ENCODE data around the gene MPRIP.
A peak's percentile ranks its signal among the peaks of the same experiment; 100 is the strongest.
"Not testable (repeated sequence)": the region's sequence is repeated elsewhere in the genome, so short reads cannot be mapped to it uniquely, and the experiment has no call there.

Gene MPRIP

DNA sequence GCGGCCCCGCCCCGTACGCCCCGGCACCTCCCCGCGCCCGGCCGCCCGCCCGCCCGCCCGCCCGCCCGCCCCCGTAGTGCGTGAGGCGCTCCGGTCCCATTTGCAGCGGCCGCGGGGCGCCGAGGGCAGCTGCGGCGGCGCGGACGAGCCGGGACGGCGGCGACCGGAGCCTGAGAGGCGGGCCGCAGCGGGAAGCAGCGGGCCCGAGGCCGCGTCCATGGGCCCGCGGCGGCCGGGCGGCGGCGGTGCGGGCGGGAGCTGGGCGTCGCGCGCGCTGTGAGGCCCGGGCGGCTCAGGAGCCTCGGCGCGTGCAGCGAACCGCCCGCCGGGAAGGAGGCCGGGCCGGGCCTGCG is at the start of gene MPRIP:
Gene MPRIP (plus strand): TSS at position 74 of the 353 bp plus-strand sequence. CDS start 392 bp downstream, outside the sequence.
- DNase-seq, result no peak

DNA sequence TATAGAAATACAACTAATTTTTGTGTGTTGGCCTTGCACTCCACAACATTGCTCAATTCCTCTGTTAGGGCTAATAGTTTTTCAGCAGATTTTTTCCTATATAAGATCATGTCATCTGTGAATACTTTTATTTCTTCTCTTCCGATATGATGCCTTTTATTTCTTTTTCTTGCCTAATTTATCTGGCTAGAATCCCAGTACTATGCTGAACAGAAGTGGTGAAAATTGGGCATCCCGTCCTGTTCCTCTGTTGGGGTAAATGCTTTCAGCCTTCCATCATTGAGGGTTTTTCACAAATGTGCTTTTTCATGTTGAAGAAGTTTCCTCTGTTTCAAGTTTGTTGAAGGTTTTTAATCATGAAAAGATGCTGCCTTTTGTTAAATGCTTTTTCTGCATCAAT is 47.6 kb upstream of the MPRIP start:
- DNase-seq, result no peak

DNA sequence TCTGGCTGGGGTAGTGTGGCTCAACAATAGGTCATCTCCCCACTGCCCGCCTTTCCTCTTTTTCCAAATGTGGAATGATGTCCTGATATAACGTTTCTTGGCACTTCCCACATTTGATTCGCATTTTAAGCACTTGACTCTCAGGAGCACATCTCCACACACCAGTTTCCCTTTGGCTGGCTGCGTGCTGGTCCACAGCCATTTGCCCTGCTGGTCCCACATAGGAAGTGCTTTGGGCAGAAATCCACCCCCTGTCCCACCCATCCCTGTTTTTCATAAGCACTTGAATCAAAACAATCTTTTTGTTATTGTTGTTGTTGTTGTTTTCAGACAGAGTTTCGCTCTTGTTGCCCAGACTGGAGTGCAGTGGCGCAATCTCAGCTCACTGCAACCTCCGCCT is 46.3 kb upstream of the MPRIP start:
- no peak for DNase-seq

DNA sequence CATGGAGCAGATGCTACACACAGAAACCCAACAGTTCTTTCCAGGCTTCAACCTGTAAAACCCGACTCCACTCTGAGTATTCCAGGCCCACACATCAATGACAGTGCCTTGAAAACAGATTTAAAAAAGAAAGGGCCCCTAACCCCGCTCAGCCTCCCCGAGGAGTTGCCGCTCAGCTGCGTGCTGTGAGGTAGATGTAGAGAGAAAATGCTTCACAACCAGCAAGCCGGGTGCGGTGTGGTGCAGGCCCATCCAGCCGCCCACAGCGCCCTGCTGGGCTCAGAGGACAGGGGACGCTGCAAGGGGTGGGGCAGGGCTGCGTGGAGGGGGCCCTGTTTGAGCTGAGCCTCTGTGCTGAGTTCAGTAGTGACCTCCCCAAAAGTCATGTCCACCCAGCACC is 45.5 kb upstream of the MPRIP start:
- DNase-seq, result not testable (repeated sequence)

- DNase-seq, result no peak
Measured at GRCh38 chr17:16997514-16998429, 44.5 kb upstream of the MPRIP start.

- DNase-seq, result no peak
Measured at GRCh38 chr17:16999931-17000625, 42.2 kb upstream of the MPRIP start.

DNA sequence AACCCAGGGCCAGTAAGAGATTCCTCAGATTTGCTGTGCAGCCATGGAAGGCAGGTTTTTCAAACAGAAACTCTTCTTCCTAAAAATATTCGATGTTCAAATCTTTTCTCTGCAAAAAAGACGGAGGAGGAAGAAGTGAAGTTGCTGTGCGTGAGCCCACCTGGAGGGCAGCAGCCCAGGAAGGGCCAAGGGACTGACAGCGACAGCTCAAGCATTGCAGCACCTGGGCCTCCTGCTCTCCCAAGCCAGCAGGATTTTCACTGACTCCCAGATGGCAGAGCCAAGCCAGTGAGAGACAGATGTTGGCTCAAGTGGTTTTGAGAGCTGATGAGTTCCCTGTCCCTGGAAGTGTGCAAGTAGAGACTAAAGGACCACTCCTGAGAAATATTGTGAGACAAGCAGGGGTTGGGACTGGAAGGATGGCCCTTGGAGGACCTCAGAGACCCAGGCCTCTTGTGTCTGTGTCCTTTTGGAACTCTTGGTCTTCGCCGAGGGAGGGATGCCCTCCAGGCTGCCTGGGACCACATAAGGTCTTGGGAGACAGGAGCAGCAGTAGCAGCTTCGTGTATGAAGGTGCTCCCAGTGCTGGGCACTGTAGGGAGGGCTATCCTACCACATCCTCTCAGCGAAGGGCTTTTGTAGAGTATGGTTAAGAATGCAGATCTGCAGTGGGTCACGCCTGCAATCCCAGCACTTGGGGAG is 41.0 kb upstream of the MPRIP start:
- DNase-seq, result peak; percentile 18

DNA sequence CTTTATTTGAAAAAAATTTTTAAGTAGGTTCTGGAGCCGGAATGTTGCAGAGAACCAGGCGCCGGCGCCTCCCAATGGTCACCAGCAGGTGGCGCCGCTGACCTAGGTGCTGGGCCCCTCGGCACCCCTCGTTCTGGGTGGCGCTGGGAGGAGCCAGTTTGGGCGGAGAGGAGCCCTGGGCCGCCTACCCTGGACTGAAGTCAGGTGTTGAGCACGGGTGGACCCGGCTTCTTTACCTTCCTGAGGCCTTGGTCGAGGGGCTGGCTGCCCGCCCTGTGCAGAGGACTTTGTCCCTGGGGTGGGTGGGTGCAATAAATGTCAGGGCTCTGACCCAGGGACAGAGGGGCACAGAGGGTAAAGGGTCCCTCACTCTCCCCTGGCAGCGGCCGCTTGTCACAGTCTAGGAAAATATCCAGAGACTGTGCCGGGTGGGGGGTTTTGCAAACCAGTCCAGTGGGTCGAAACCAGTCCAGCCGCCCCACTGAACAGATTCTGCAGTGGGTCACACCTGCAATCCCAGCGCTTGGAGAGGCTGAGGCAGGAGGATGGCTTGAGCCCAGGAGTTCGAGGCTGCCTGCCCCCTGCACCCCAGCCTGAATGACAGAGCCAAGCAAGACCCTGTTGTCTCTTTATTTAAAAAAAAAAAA is 40.3 kb upstream of the MPRIP start:
- DNase-seq, result peak; percentile 85

- peak; percentile 21 for DNase-seq
Measured at GRCh38 chr17:17002731-17003715, 39.2 kb upstream of the MPRIP start.

DNA sequence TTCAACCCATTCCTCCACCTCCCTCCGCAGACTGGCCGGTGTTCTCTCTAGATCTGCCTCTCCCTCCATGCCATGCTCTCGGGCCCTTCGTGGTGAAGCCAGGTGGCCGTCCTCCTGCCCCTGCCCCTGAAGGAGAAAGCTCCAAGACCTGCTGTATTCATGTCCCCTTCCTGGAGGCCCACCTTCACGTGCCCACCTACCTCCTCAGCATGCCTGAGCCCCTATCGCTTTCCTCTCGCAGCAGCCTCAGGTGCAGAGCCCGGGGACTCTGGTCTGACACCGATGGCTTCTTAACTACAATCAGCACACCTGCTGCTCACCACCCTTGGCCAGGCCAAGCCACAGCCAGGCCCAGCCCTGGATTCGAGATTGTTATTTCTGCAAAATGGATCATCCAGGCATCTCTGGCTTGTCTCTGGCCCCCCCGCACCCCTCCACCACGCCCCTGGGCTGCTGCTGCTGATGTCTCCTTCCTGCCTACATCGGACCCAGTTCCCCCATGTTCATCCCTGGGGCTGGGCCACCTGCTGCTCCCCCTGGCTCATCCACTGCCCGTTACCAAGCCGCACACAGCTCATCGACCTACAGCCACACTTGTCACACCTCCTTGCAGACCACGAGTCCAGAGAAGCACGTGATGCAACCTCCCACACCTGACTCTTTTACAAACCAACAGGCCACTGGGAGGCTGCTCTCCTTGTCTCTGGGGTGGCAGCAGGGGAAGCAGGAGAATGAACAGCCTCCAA is 37.8 kb upstream of the MPRIP start:
- no peak for DNase-seq

- DNase-seq, result not testable (repeated sequence)
Measured at GRCh38 chr17:17004997-17005614, 37.2 kb upstream of the MPRIP start.

DNA sequence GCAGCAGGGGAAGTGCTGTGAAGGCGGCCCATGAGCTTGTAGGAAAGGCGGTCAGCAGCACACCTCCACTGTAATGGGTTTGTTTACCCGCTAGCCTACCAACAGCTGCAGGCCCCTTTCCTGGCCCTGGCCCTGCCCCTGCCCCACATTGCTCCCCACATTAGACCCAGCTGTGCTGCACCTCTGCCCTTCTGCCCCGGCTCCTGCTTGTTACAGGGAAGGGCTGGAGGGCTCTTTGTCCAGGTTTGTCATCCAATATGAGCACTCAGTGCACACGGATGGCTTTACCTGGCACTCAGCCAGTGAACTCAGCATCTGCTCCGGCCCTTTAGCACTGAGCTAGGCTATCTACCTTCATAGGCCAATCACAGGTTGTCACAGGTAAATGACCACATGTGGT is 34.4 kb upstream of the MPRIP start:
- peak; percentile 42 for DNase-seq

DNA sequence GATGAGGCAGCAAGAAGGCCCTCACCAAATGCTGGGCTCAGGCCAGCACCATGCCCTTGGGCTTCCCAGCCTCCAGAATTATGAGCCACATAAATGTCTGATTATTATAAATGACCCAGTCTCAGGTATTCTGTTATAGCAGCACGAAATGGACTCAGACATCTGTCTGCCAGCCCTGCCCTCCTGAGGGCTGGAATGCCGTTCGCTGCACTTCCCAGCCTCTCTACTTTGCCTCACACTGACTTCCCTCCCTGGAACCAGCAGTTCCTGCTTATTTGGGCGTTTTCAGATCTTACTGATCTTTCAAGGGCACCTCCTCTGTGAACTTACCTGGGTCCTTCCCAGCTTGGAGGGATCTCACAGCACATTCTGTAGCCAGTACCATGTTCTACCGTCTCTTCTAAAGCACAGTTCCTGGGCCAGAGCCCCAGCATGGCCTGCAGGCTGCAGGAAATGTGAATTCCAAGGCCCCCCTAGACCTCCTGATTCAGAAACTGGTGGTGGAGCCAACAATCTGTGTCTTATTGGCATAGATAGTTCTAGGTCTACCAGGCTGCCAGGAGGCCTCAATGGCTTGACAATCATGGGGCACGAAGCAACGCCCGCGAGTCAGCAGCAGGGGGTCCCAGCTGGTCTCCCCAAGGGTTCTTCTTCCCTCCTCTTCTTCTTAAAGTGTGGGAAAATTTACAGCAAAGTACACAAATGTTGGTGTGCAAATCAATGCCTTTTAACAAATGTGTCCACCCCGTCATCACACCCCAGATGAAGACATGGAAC is 33.4 kb upstream of the MPRIP start:
- DNase-seq, result not testable (repeated sequence)

DNA sequence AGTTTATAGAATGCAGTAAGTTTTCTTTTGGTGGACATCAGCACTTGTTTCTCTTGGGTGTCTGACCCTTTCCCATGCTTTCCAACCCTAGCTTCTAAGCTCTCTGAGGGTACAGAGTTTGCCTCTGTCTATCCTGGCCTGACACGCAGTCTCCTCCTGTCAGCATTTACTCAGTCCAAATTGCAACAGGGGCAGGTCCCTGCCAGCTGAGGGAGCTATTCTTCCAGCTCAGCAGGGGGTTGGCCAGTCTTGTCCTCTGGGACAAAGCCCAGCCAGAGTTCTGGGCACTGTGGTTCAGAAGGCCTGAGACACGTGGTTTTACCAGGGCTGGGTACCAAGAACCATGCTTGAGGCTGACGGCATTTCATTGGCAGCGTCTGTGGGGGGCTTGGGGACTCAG is 32.3 kb upstream of the MPRIP start:
- DNase-seq, result peak; percentile 14

- DNase-seq, result not testable (repeated sequence)
Measured at GRCh38 chr17:17010545-17011034, 31.7 kb upstream of the MPRIP start.

GRCh38 chr17:17011043-17011907 is 31.0 kb upstream of the MPRIP start:
- peak; percentile 6 for DNase-seq

- not testable (repeated sequence) for DNase-seq
Measured at GRCh38 chr17:17013828-17014747, 28.2 kb upstream of the MPRIP start.

Data from DMS53 (cell line).